H9 (cell line): ENCODE results near the gene PCDHGA6. TPM values are rescaled to one million over a fixed set of nuclear protein-coding genes. Genes with fewer than 3 reads are reported as not detected.

Experiments used
- DNase-seq: peaks from one replicate; pipeline ENCODE4 v3.0.0-alpha.2; 2017
- H2AFZ ChIP-seq: one replicate; pipeline ENCODE4 v1.6.1; 2013; ENCODE audit warnings: mild to moderate bottlenecking, low read length, control low read depth, moderate library complexity
- H2AK5ac ChIP-seq: 2 replicates; pipeline ENCODE4 v1.6.1; 2013; ENCODE audit warnings: low read length, control low read depth, mixed read lengths; ENCODE audit not compliant: insufficient read length
- H2BK120ac ChIP-seq: one replicate; pipeline ENCODE4 v1.6.1; 2013; ENCODE audit warnings: low read depth, mild to moderate bottlenecking, low read length, control low read depth, inconsistent platforms; ENCODE audit not compliant: poor library complexity, severe bottlenecking
- H2BK12ac ChIP-seq: 2 replicates; pipeline ENCODE4 v1.6.1; 2013; ENCODE audit warnings: low read length, control low read depth, mixed read lengths, low read depth; ENCODE audit not compliant: insufficient read length
- H2BK15ac ChIP-seq: 2 replicates; pipeline ENCODE4 v1.6.1; 2013; ENCODE audit warnings: low read depth, low read length, control low read depth
- H2BK20ac ChIP-seq: one replicate; pipeline ENCODE4 v1.6.1; 2013; ENCODE audit warnings: low read depth, mild to moderate bottlenecking, low read length, control low read depth, inconsistent platforms; ENCODE audit not compliant: poor library complexity, severe bottlenecking
- H2BK5ac ChIP-seq: 2 replicates; pipeline ENCODE4 v1.6.1; 2013; ENCODE audit warnings: low read length, control low read depth, mixed read lengths; ENCODE audit not compliant: insufficient read length
- H3K14ac ChIP-seq: 2 replicates; pipeline ENCODE4 v1.6.1; 2013; ENCODE audit warnings: low read length, control low read depth; ENCODE audit not compliant: insufficient read depth
- H3K18ac ChIP-seq: 2 replicates; pipeline ENCODE4 v1.6.1; 2013; ENCODE audit warnings: low read depth, mild to moderate bottlenecking, mixed read lengths, low read length, control low read depth; ENCODE audit not compliant: insufficient read length
- H3K23ac ChIP-seq: 2 replicates; pipeline ENCODE4 v1.6.1; 2013; ENCODE audit warnings: low read length, control low read depth, mixed read lengths, low read depth; ENCODE audit not compliant: insufficient read length
- H3K23me2 ChIP-seq: 2 replicates; pipeline ENCODE4 v1.6.1; 2013; ENCODE audit warnings: low read depth, mild to moderate bottlenecking, mixed read lengths, low read length, control low read depth; ENCODE audit not compliant: insufficient read length, poor library complexity, severe bottlenecking
- H3K27ac ChIP-seq: 2 replicates; pipeline ENCODE4 v1.5.1; 2013; ENCODE audit warnings: low read length, control low read depth, mixed read lengths, low read depth; ENCODE audit not compliant: insufficient read length
- H3K27me3 ChIP-seq: 2 replicates; pipeline ENCODE4 v1.6.1; 2013; ENCODE audit warnings: low read length, control low read depth, inconsistent platforms; ENCODE audit not compliant: insufficient read depth
- H3K4ac ChIP-seq: 2 replicates; pipeline ENCODE4 v1.6.1; 2013; ENCODE audit warnings: low read depth, mild to moderate bottlenecking, control low read depth, inconsistent platforms, low read length, moderate library complexity
- H3K4me1 ChIP-seq: 2 replicates; pipeline ENCODE4 v1.6.1; 2013; ENCODE audit warnings: low read length, control low read depth, inconsistent platforms; ENCODE audit not compliant: insufficient read depth
- H3K4me2 ChIP-seq: 2 replicates; pipeline ENCODE4 v1.6.1; 2013; ENCODE audit warnings: low read length, control low read depth, mixed read lengths; ENCODE audit not compliant: insufficient read length, insufficient read depth
- H3K56ac ChIP-seq: 2 replicates; pipeline ENCODE4 v1.6.1; 2013; ENCODE audit warnings: low read depth, mild to moderate bottlenecking, mixed read lengths, low read length, control low read depth; ENCODE audit not compliant: insufficient read length
- H3K79me1 ChIP-seq: 2 replicates; pipeline ENCODE4 v1.6.1; 2013; ENCODE audit warnings: low read depth, mild to moderate bottlenecking, moderate library complexity, low read length, control low read depth, inconsistent platforms; ENCODE audit not compliant: insufficient read depth, poor library complexity, severe bottlenecking
- H3K79me2 ChIP-seq: 2 replicates; pipeline ENCODE4 v1.6.1; 2013; ENCODE audit warnings: low read length, control low read depth, inconsistent platforms; ENCODE audit not compliant: insufficient read depth
- H3K9ac ChIP-seq: 2 replicates; pipeline ENCODE4 v1.6.1; 2013; ENCODE audit warnings: low read length, control low read depth, mixed read lengths; ENCODE audit not compliant: insufficient read length; ENCODE audit errors: extremely low read depth
- H3K9me3 ChIP-seq: one replicate; pipeline ENCODE4 v1.6.1; 2013; ENCODE audit warnings: low read depth, low read length, inconsistent platforms; ENCODE audit not compliant: control insufficient read depth
- H3T11ph ChIP-seq: one replicate; pipeline ENCODE4 v1.6.1; 2013; ENCODE audit warnings: mild to moderate bottlenecking, low read length, control low read depth, inconsistent platforms
- H4K20me1 ChIP-seq: one replicate; pipeline ENCODE4 v1.6.1; 2013; ENCODE audit not compliant: control insufficient read depth, insufficient read length, insufficient read depth
- H4K5ac ChIP-seq: 2 replicates; pipeline ENCODE4 v1.6.1; 2013; ENCODE audit warnings: low read depth, mild to moderate bottlenecking, mixed read lengths, low read length, control low read depth; ENCODE audit not compliant: insufficient read length
- H4K8ac ChIP-seq: replicated peaks from 2 replicates; pipeline ENCODE4 v1.6.1; 2013; ENCODE audit warnings: low read length, control low read depth, mixed read lengths, low read depth; ENCODE audit not compliant: insufficient read length
- H4K91ac ChIP-seq: 2 replicates; pipeline ENCODE4 v1.6.1; 2013; ENCODE audit warnings: low read depth, mild to moderate bottlenecking, moderate library complexity, mixed read lengths, low read length, control low read depth; ENCODE audit not compliant: insufficient read length
- H3K27ac Mint-ChIP-seq, 3 experiments: 2 replicates in 2 of 3; 3 replicates in 1 of 3; pipeline ENCODE4 v1.8.0; 2020 to 2021; ENCODE audit warnings: mixed read lengths in 3 of 3, mild to moderate bottlenecking in 1 of 3, moderate library complexity in 1 of 3
- H3K27me3 Mint-ChIP-seq: 2 replicates; pipeline ENCODE4 v1.8.0; 2021; ENCODE audit warnings: low read depth, mild to moderate bottlenecking, moderate library complexity, mixed read lengths
- H3K36me3 Mint-ChIP-seq, 3 experiments: 2 replicates in 2 of 3; 3 replicates in 1 of 3; pipeline ENCODE4 v1.8.0; 2020 to 2021; ENCODE audit warnings: low read depth in 3 of 3, mixed read lengths in 3 of 3; ENCODE audit not compliant: insufficient read depth in 1 of 3
- H3K4me1 Mint-ChIP-seq, 2 experiments: 2 replicates each; pipeline ENCODE4 v1.8.0; 2020; ENCODE audit warnings: mixed read lengths in 2 of 2
- H3K4me3 Mint-ChIP-seq, 2 experiments: 2 replicates in 1 of 2; 3 replicates in 1 of 2; pipeline ENCODE4 v1.8.0; 2020 to 2021; ENCODE audit warnings: mild to moderate bottlenecking in 2 of 2, mixed read lengths in 2 of 2, moderate library complexity in 1 of 2
- H3K9me3 Mint-ChIP-seq, 2 experiments: 2 replicates in 1 of 2; 3 replicates in 1 of 2; pipeline ENCODE4 v1.8.0; 2020; ENCODE audit warnings: mild to moderate bottlenecking in 2 of 2, mixed read lengths in 2 of 2, moderate library complexity in 1 of 2
- WGBS: extraction: QIAGEN DNeasy Blood & Tissue Kit; methylation state at CpG from one replicate; pipeline ENCODE4 v1.1.7; 2013; ENCODE audit warnings: missing lambda C conversion rate, low lambda C conversion rate, mixed read lengths; ENCODE audit not compliant: insufficient read length; ENCODE audit errors: extremely low coverage; 5-methylcytosine and 5-hydroxymethylcytosine counted together
- total RNA-seq: library from RNA; stranded (reverse); gene quantifications from 2 replicates; pipeline ENCODE4 v1.2.1, GENCODE V29; 2021
- TF ChIP-seq, protein P1 (sequence below): fragments of 200-600 bp; sonication (generic); conservative IDR thresholded peaks from 3 replicates; pipeline ENCODE4 v1.8.0; 2021; ENCODE audit warnings: antibody characterized with exemption, mild to moderate bottlenecking

The PCDHGA6 gene
- total RNA-seq, 1 experiment from 2014 or later: 1.7 TPM

DNA sequence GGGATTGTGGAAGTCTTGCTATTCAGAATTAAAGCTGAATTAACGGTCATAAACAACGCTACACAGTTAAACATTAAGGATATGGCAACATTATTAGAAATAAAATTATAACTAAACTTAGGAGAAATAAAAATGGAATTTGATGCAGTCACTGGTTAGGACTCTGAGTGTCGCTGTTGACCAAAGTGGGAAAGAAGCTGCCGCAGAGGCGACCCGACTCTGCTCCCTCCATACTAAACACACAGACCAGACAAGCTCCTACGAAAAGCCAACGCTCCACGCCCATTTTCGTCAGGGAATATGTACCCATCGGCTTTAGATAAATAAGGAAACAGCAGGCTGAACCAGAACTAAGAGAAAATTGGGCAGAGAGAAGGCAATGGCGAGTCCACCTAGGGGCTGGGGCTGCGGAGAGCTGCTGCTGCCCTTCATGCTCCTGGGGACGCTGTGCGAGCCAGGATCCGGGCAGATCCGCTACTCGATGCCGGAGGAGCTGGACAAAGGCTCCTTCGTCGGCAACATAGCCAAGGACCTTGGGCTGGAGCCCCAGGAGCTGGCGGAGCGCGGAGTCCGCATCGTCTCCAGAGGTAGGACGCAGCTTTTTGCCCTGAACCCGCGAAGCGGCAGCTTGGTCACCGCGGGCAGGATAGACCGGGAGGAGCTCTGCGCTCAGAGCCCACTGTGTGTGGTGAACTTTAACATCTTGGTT lies 9.6 kb upstream of the PCDHGA6 start, which contains the start of gene PCDHGA5:
Gene PCDHGA5, plus strand, starts transcription at position 211 of the 709 bp plus-strand sequence. Its CDS starts 169 bp downstream, at position 380.
- no peak within 1 kb of the TSS for H2BK15ac ChIP-seq
- no peak for DNase-seq
- no peak within 1 kb of the TSS for H2AK5ac ChIP-seq
- H2BK120ac ChIP-seq: no peak within 1 kb of the TSS
- H3K79me2 ChIP-seq: no peaks in the 10 kb centered on the region
- peaks cover 7 to 15% of the 10 kb centered on the region in 2 experiments; a peak in 3 of 4 replicates for H3K4me1 Mint-ChIP-seq
- H3K9ac ChIP-seq: no peak within 1 kb of the TSS
- no peak within 1 kb of the TSS for H3K27ac ChIP-seq
- no CpG with 5 or more reads among the region's 34 CpGs for WGBS
- H3K4ac ChIP-seq: no peak within 1 kb of the TSS
- no peaks in the 10 kb centered on the region for H3K4me1 ChIP-seq
- no peak within 1 kb of the TSS for H4K5ac ChIP-seq
- H3K4me2 ChIP-seq: no peak within 1 kb of the TSS
- no peak within 1 kb of the TSS for H3K23ac ChIP-seq
- H3K27ac Mint-ChIP-seq: no peak within 1 kb of the TSS
- no peak within 1 kb of the TSS for H3K14ac ChIP-seq
- no peak within 1 kb of the TSS for H3T11ph ChIP-seq
- H2BK5ac ChIP-seq: no peak within 1 kb of the TSS
- no peaks in the 10 kb centered on the region for H3K23me2 ChIP-seq
- H4K91ac ChIP-seq: no peak within 1 kb of the TSS
- no peak within 1 kb of the TSS for H2AFZ ChIP-seq
- no peaks in the 10 kb centered on the region for H3K27me3 ChIP-seq
- H3K56ac ChIP-seq: no peak within 1 kb of the TSS
- peaks cover 22% of the 10 kb centered on the region for H3K9me3 ChIP-seq
- H4K8ac ChIP-seq: no peak within 1 kb of the TSS
- no peak within 1 kb of the TSS for H2BK20ac ChIP-seq
- no peak within 1 kb of the TSS for H3K4me3 Mint-ChIP-seq
- H3K36me3 Mint-ChIP-seq: peaks cover 46 to 65% (median 57%) of the 10 kb centered on the region in 3 experiments
- TF ChIP-seq, protein P1, sequence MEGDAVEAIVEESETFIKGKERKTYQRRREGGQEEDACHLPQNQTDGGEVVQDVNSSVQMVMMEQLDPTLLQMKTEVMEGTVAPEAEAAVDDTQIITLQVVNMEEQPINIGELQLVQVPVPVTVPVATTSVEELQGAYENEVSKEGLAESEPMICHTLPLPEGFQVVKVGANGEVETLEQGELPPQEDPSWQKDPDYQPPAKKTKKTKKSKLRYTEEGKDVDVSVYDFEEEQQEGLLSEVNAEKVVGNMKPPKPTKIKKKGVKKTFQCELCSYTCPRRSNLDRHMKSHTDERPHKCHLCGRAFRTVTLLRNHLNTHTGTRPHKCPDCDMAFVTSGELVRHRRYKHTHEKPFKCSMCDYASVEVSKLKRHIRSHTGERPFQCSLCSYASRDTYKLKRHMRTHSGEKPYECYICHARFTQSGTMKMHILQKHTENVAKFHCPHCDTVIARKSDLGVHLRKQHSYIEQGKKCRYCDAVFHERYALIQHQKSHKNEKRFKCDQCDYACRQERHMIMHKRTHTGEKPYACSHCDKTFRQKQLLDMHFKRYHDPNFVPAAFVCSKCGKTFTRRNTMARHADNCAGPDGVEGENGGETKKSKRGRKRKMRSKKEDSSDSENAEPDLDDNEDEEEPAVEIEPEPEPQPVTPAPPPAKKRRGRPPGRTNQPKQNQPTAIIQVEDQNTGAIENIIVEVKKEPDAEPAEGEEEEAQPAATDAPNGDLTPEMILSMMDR: no peak
- H4K20me1 ChIP-seq: no peaks in the 10 kb centered on the region
- no peaks in the 10 kb centered on the region for H3K79me1 ChIP-seq
- H3K9me3 Mint-ChIP-seq: peaks cover 68 to 73% of the 10 kb centered on the region in 2 experiments
- no peak within 1 kb of the TSS for H2BK12ac ChIP-seq
- H3K27me3 Mint-ChIP-seq: peaks cover 7% of the 10 kb centered on the region
- no peak within 1 kb of the TSS for H3K18ac ChIP-seq
